Smooth muscle cell (in vitro differentiated cells): ENCODE measurements around the gene GMEB1. TPM values are rescaled to one million over a fixed set of nuclear protein-coding genes. Genes with fewer than 3 reads are reported as not detected.

Source experiments
- DNase-seq: peaks from one replicate; lab custom pipeline; 2025; ENCODE audit not compliant: unreplicated experiment; lab: John Stamatoyannopoulos, UW
- H2AFZ ChIP-seq: fragments of 200-600 bp; sonication (generic); 2 replicates; pipeline ENCODE4 v1.6.0; 2016; ENCODE audit warnings: antibody characterized with exemption, low read depth, mild to moderate bottlenecking
- H3F3A ChIP-seq: fragments of 200-600 bp; sonication (generic); 2 replicates; pipeline ENCODE4 v1.6.0; 2017; ENCODE audit warnings: antibody characterized with exemption, low read depth
- H3K27ac ChIP-seq: fragments of 200-600 bp; sonication (generic); 2 replicates; pipeline ENCODE4 v1.5.1; 2016; ENCODE audit warnings: low read depth, mild to moderate bottlenecking
- H3K27me3 ChIP-seq: fragments of 200-600 bp; sonication (generic); 2 replicates; pipeline ENCODE4 v1.6.1; 2016; ENCODE audit warnings: low read depth, mild to moderate bottlenecking
- H3K36me3 ChIP-seq: fragments of 200-600 bp; sonication (generic); 2 replicates; pipeline ENCODE4 v1.5.1; 2016; ENCODE audit warnings: low read depth
- H3K4me1 ChIP-seq: fragments of 200-600 bp; sonication (generic); 2 replicates; pipeline ENCODE4 v1.5.1; 2016; ENCODE audit warnings: low read depth
- H3K4me2 ChIP-seq: fragments of 200-600 bp; sonication (generic); 2 replicates; pipeline ENCODE4 v1.6.0; 2016; ENCODE audit warnings: mild to moderate bottlenecking
- H3K4me3 ChIP-seq: fragments of 200-600 bp; sonication (generic); 2 replicates; pipeline ENCODE4 v1.5.1; 2016; ENCODE audit warnings: mild to moderate bottlenecking
- H3K79me2 ChIP-seq: fragments of 200-600 bp; sonication (generic); 2 replicates; pipeline ENCODE4 v1.6.0; 2016; ENCODE audit warnings: low read depth, mild to moderate bottlenecking
- H3K9ac ChIP-seq: fragments of 200-600 bp; sonication (generic); 2 replicates; pipeline ENCODE4 v1.6.0; 2016; ENCODE audit warnings: low read depth
- H3K9me3 ChIP-seq: fragments of 200-600 bp; sonication (generic); replicated peaks from 2 replicates; pipeline ENCODE4 v1.5.1; 2016; ENCODE audit warnings: low read depth
- H4K20me1 ChIP-seq: fragments of 200-600 bp; sonication (generic); 2 replicates; pipeline ENCODE4 v1.6.0; 2016; ENCODE audit warnings: low read depth
- WGBS: methylation state at CpG from one replicate; pipeline ENCODE4 v1.1.7; 2016; ENCODE audit warnings: low lambda C conversion rate; 5-methylcytosine and 5-hydroxymethylcytosine counted together
- polyA plus RNA-seq: library from polyadenylated mRNA; unstranded; fragments of >200 nt; fragmentation: Nextera tagmentation; extraction: Ambion mirVana; gene quantifications from 2 replicates; pipeline ENCODE4 v1.2.1, GENCODE V29; 2016
- total RNA-seq: library from RNA; depleted of rRNA; stranded (reverse); fragments of >200 nt; gene quantifications from 2 replicates; pipeline ENCODE4 v1.2.3, GENCODE V29; 2014
- TF ChIP-seq, protein P1 (sequence below): fragments of 200-600 bp; sonication (generic); IDR thresholded peaks from 2 replicates; pipeline ENCODE4 v1.5.1; 2017; ENCODE audit warnings: borderline replicate concordance, mild to moderate bottlenecking, antibody characterized with exemption; ENCODE audit not compliant: insufficient read depth, poor library complexity, severe bottlenecking

The GMEB1 gene
- total and polyA plus RNA-seq, 2 experiments from 2014 or later = 13.0 to 16.3 TPM

DNA sequence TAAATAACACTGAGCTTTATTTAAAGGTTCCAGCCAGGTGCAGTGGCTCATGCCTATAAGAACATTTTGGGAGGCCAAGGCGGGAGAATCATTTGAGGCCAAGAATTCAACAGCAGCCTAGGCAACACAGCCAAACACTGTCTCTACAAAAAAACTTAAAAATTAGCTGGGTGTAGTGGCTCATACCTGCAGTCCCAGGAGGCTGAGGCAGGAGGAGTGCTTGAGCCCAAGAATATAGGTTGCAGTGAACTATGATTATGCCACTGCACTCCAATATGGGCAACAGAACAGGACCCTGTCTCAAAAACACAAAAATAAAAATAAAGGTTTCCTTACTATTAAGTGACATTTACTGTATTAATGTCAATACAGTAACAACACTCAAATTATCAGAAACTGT lies 27.8 kb upstream of the GMEB1 start:
- H3K36me3 ChIP-seq = no peaks in the 10 kb centered on the region
- H3K9me3 ChIP-seq = no peaks in the 10 kb centered on the region
- no peak overlapping the region for H3K27ac ChIP-seq
- no peaks in the 10 kb centered on the region for H4K20me1 ChIP-seq
- no peak overlapping the region for H3K4me3 ChIP-seq
- H3K27me3 ChIP-seq = no peaks in the 10 kb centered on the region
- no peak overlapping the region for H2AFZ ChIP-seq
- no peak overlapping the region for H3K9ac ChIP-seq
- TF ChIP-seq, protein P1, sequence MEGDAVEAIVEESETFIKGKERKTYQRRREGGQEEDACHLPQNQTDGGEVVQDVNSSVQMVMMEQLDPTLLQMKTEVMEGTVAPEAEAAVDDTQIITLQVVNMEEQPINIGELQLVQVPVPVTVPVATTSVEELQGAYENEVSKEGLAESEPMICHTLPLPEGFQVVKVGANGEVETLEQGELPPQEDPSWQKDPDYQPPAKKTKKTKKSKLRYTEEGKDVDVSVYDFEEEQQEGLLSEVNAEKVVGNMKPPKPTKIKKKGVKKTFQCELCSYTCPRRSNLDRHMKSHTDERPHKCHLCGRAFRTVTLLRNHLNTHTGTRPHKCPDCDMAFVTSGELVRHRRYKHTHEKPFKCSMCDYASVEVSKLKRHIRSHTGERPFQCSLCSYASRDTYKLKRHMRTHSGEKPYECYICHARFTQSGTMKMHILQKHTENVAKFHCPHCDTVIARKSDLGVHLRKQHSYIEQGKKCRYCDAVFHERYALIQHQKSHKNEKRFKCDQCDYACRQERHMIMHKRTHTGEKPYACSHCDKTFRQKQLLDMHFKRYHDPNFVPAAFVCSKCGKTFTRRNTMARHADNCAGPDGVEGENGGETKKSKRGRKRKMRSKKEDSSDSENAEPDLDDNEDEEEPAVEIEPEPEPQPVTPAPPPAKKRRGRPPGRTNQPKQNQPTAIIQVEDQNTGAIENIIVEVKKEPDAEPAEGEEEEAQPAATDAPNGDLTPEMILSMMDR = peak; percentile 32
- peaks cover 12% of the 10 kb centered on the region for H3K4me1 ChIP-seq
- no peak for DNase-seq
- 100% methylated on average over 1 of the region's 1 CpG for WGBS
- no peak overlapping the region for H3K4me2 ChIP-seq
- peaks cover 41% of the 10 kb centered on the region for H3K79me2 ChIP-seq
- peaks cover 8% of the 10 kb centered on the region for H3F3A ChIP-seq

DNA sequence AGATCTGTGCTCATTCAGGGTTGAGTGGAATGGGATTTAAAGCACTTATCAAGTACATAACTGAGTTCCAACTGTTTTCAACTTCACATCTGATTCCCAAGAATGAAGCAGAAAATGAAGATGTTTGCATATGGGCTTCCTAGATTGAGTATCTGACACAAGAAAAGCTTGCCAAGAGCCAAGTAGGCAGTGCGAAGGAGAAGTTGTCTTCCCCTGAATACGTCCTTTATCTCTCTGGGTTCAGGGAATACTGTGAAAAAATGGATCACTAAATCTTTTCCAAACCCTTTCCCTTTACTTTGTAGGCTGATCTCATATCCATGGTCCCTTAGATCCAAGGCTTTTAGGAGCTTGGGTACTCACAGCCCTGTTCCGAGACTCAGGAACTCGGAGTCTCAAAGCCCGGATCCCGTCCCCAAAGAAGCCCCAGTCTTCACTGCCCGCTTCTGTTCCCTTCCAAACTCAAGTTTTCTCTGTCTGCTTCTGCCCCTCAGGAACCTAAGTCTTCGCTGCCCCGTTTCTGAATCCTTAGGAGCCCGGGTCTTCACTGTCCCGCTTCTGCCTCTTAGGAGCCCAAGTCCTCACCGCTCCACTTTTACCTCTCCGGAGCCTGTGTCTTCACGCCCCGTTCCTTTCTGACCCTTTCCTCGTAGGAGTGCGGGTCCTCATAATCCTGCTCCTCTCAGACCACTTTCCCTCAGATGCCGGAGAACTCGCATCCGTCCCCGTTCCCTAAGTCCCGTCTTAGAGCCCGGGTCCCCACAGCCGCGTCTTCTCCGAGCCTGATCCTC lies 26.3 kb upstream of the GMEB1 start:
- TF ChIP-seq, protein P1 = no peak
- Histone ChIP-seq H3F3A (peaks cover 8% of the 10 kb centered on the region), H2AFZ (peak overlapping the region; percentile 86), H3K9ac (peak overlapping the region; percentile 74), H3K4me3 (peak overlapping the region; percentile 80), H3K9me3 (no peaks in the 10 kb centered on the region), H3K36me3 (no peaks in the 10 kb centered on the region), H3K27ac (peak overlapping the region; percentile 83), H4K20me1 (no peaks in the 10 kb centered on the region), H3K4me1 (peaks cover 12% of the 10 kb centered on the region), H3K4me2 (peak overlapping the region; percentile 95), H3K27me3 (no peaks in the 10 kb centered on the region), H3K79me2 (peaks cover 37% of the 10 kb centered on the region)
- WGBS = 3% methylated on average over 23 of the region's 26 CpGs
- DNase-seq = peak; percentile 24

DNA sequence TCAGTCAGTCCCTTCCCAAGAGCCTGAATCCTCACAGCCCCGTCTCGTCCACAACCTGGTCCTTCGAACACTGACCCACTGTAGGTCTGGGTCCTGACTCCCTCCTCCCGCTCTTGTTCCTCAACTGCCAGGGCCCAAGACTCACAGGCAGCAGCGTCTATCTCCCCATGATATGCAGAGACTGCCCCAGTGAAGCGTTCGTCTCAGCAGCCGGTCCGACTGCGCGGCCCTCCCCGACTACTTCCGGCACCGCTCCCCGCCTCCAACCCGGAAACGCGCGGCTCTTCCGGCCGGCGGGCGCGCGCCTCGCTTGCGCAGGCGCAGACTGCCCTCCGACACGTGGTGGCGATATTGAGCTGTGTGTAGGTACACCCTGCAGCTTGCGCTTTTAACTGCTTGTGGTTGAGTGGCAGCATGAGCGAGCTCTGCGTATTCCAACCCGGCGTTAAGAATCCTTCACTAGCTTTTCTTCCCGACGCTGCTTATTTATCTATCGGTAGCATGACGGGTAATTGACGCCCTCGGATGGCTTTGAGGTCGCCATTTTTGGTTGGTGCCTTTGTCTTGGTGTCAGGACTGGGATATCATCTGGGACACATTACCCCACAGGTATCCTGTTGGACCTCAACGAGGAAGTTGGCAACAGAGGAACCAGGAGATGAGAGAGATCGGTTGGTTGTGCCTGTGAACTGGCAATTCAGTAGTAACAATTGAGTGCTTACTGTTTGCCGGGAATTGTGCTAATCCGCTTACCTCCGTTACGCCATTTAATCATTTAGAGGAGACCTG lies 25.5 kb upstream of the GMEB1 start, which contains the start of gene TAF12:
Gene TAF12 (minus strand): TSS at position 221 of the 789 bp plus-strand sequence. CDS start 20,986 bp downstream, outside the sequence.
- Histone ChIP-seq H3K9me3 (no peaks in the 10 kb centered on the region), H2AFZ (peak within 1 kb of the TSS; percentile 93), H3K4me3 (peak within 1 kb of the TSS; percentile 80), H3K4me1 (peaks cover 12% of the 10 kb centered on the region), H3K27ac (peak within 1 kb of the TSS; percentile 83), H3K9ac (peak within 1 kb of the TSS; percentile 74), H3K79me2 (peaks cover 32% of the 10 kb centered on the region), H4K20me1 (no peaks in the 10 kb centered on the region), H3K27me3 (no peaks in the 10 kb centered on the region), H3F3A (peaks cover 8% of the 10 kb centered on the region), H3K36me3 (no peaks in the 10 kb centered on the region), H3K4me2 (peak within 1 kb of the TSS; percentile 95)
- DNase-seq = peak; percentile 72
- WGBS = 9% methylated on average over 49 of the region's 49 CpGs
- TF ChIP-seq, protein P1 = peak; percentile 24
